Measurements from ENCODE around the gene EVC2.
"Not testable (repeated sequence)": the region's sequence is repeated elsewhere in the genome, so short reads cannot be mapped to it uniquely, and the experiment has no call there.

Gene EVC2

GRCh38 chr4:5618051-5618960 is 90.1 kb downstream of the EVC2 start:
- H3K4me3 ChIP-seq (ENCODE audit: low read length): no peak overlapping the region
- TF ChIP-seq CTCF (conservative IDR thresholded peaks at IDR 0.05; ENCODE audit: low read length): no peak
- DNase-seq (ENCODE audit: low read depth): no peak

- no peak overlapping the region for H3K4me3 ChIP-seq (ENCODE audit: low read length)
- TF ChIP-seq CTCF (conservative IDR thresholded peaks at IDR 0.05; ENCODE audit: low read length): no peak
- no peak for DNase-seq (ENCODE audit: low read depth)
Observed at GRCh38 chr4:5616331-5616950, 91.9 kb downstream of the EVC2 start.

- no peak overlapping the region for H3K4me3 ChIP-seq (ENCODE audit: low read length)
- TF ChIP-seq CTCF (conservative IDR thresholded peaks at IDR 0.05; ENCODE audit: low read length): no peak
- no peak for DNase-seq (ENCODE audit: low read depth)
Observed at GRCh38 chr4:5615496-5616075, 92.8 kb downstream of the EVC2 start.

GRCh38 chr4:5611750-5612149 is 96.6 kb downstream of the EVC2 start:
- no peak for DNase-seq (ENCODE audit: low read depth)
- no peak overlapping the region for H3K4me3 ChIP-seq (ENCODE audit: low read length)
- TF ChIP-seq CTCF (conservative IDR thresholded peaks at IDR 0.05; ENCODE audit: low read length): no peak

- DNase-seq (ENCODE audit: low read depth): no peak
- no peak for TF ChIP-seq CTCF (conservative IDR thresholded peaks at IDR 0.05; ENCODE audit: low read length)
- H3K4me3 ChIP-seq (ENCODE audit: low read length): no peak overlapping the region
Observed at GRCh38 chr4:5609306-5610007, 98.9 kb downstream of the EVC2 start.

GRCh38 chr4:5593828-5594227 is 114.5 kb downstream of the EVC2 start:
- not testable (repeated sequence) for DNase-seq (ENCODE audit: low read depth); H3K4me3 ChIP-seq (ENCODE audit: low read length)

- no peak overlapping the region for H3K4me3 ChIP-seq (ENCODE audit: low read length)
- DNase-seq (ENCODE audit: low read depth): no peak
- no peak for TF ChIP-seq CTCF (conservative IDR thresholded peaks at IDR 0.05; ENCODE audit: low read length)
Observed at GRCh38 chr4:5592272-5592671, 116.1 kb downstream of the EVC2 start.

Data from AG10803 (cell line).